Karpas-422 (cell line): ENCODE measurements around the gene HTR1D. TPM values are rescaled to one million over a fixed set of nuclear protein-coding genes. Genes with fewer than 3 reads are reported as not detected.
"Not testable (repeated sequence)": the region's sequence is repeated elsewhere in the genome, so short reads cannot be mapped to it uniquely, and the experiment has no call there.

ENCODE experiments used
- DNase-seq: peaks from one replicate; pipeline ENCODE4 v3.0.0-alpha.2; 2015
- H2AFZ ChIP-seq: fragments of 200-600 bp; sonication (generic); 2 replicates; pipeline ENCODE4 v1.6.1; 2014; ENCODE audit warnings: antibody characterized with exemption, low read length, mixed read lengths
- H3K27ac ChIP-seq: fragments of 200-600 bp; sonication (generic); 2 replicates; pipeline ENCODE4 v1.5.1; 2014; ENCODE audit warnings: mild to moderate bottlenecking, low read length, moderate library complexity
- H3K27me3 ChIP-seq: fragments of 200-600 bp; sonication (generic); 2 replicates; pipeline ENCODE4 v1.6.1; 2014; ENCODE audit warnings: low read length, mixed read lengths
- H3K36me3 ChIP-seq: fragments of 200-600 bp; sonication (generic); 2 replicates; pipeline ENCODE4 v1.6.1; 2014; ENCODE audit warnings: low read length, mixed read lengths; ENCODE audit not compliant: insufficient read depth
- H3K4me1 ChIP-seq: fragments of 200-600 bp; sonication (generic); 2 replicates; pipeline ENCODE4 v1.6.1; 2014; ENCODE audit warnings: mild to moderate bottlenecking, low read length, mixed read lengths
- H3K4me2 ChIP-seq: fragments of 200-600 bp; sonication (generic); 2 replicates; pipeline ENCODE4 v1.6.1; 2014; ENCODE audit warnings: low read length, low read depth, mild to moderate bottlenecking; ENCODE audit not compliant: poor library complexity, severe bottlenecking
- H3K4me3 ChIP-seq: fragments of 200-600 bp; sonication (generic); 2 replicates; pipeline ENCODE4 v1.5.1; 2014; ENCODE audit warnings: mild to moderate bottlenecking, antibody characterized with exemption, low read length, mixed read lengths
- H3K79me2 ChIP-seq: fragments of 200-600 bp; sonication (generic); 2 replicates; pipeline ENCODE4 v1.6.1; 2014; ENCODE audit warnings: mild to moderate bottlenecking, low read length, mixed read lengths
- H3K9ac ChIP-seq: fragments of 200-600 bp; sonication (generic); 2 replicates; pipeline ENCODE4 v1.6.0; 2014; ENCODE audit warnings: low read length
- H3K9me2 ChIP-seq: fragments of 200-600 bp; sonication (generic), shearing (Covaris generic); replicated peaks from 2 replicates; pipeline ENCODE4 v1.6.0; 2014; ENCODE audit warnings: mild to moderate bottlenecking, low read length, moderate library complexity; ENCODE audit not compliant: insufficient read depth
- H3K9me3 ChIP-seq: fragments of 300-700, 200-600 bp; sonication (generic); 2 replicates; pipeline ENCODE4 v1.6.1; 2014; ENCODE audit warnings: low read length, mixed read lengths
- H4K20me1 ChIP-seq: fragments of 200-600 bp; sonication (generic); 2 replicates; pipeline ENCODE4 v1.6.1; 2014; ENCODE audit warnings: mild to moderate bottlenecking, antibody characterized with exemption, low read length, low read depth; ENCODE audit not compliant: insufficient read depth
- total RNA-seq: library from RNA; depleted of rRNA; stranded (reverse); fragments of >200 nt; shearing (Covaris generic); gene quantifications from 2 replicates; pipeline ENCODE4 v1.2.3, GENCODE V29; 2014; ENCODE audit warnings: low replicate concordance

The HTR1D gene
- total RNA-seq, 1 experiment from 2014 or later = not detected

DNA sequence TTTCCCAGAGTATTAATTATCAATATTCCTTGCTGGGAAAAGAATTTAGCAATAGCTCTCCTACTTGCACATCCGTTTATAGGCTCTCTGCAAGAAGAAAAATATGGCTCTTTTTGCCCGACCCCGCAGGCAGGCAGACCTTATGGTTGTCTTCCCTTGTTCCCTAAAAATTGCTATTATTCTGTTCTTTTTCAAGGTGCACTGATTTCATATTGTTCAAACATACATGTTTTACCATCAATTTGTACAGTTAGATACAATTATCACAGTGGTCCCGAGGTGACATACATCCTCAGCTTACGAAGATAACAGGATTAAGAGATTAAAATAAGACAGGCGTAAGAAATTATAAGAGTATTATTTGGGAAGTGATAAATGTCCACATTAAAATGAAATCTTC is 6.7 kb upstream of the HTR1D start:
- H3K4me2 ChIP-seq, H4K20me1 ChIP-seq, H3K79me2 ChIP-seq, H3K27ac ChIP-seq, H3K36me3 ChIP-seq, DNase-seq, H3K9me3 ChIP-seq, H3K9ac ChIP-seq, H3K27me3 ChIP-seq, H3K4me3 ChIP-seq, H3K9me2 ChIP-seq, H2AFZ ChIP-seq, H3K4me1 ChIP-seq: not testable (repeated sequence)

- not testable (repeated sequence) for H3K9ac ChIP-seq, H3K9me3 ChIP-seq, H3K4me2 ChIP-seq, H2AFZ ChIP-seq, H3K27ac ChIP-seq, H3K4me1 ChIP-seq, H3K79me2 ChIP-seq, H3K36me3 ChIP-seq, H4K20me1 ChIP-seq, H3K27me3 ChIP-seq, H3K9me2 ChIP-seq, DNase-seq, H3K4me3 ChIP-seq
Measured at GRCh38 chr1:23223490-23223951, 6.2 kb upstream of the HTR1D start.

GRCh38 chr1:23222742-23223141 is 5.4 kb upstream of the HTR1D start:
- no peaks in the 10 kb centered on the region for H3K9me3 ChIP-seq
- no peaks in the 10 kb centered on the region for H3K36me3 ChIP-seq
- no peaks in the 10 kb centered on the region for H3K9me2 ChIP-seq

DNA sequence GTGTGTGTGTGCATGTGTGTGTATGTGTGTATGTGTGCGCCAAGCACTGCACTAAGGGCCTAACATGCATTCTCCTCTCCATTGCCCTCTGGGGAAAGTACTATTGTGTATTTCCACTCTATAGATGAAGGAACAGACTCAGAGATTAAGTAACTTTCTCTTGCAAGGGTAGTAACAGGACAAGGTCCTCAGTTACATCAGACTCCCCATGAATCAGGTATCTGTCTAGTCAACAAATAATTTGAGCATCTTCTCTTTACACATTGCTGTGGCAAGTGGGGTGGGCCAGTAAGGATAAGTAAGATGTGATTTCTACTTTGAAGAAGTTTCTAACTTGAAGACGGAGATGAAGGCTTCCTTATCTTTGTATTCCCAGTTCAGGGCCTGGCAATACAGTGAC is 5.0 kb upstream of the HTR1D start:
- H3K4me3 ChIP-seq = no peak overlapping the region
- H3K4me1 ChIP-seq = no peaks in the 10 kb centered on the region
- H3K27me3 ChIP-seq = no peaks in the 10 kb centered on the region
- H3K4me2 ChIP-seq = no peak overlapping the region
- H3K79me2 ChIP-seq = no peaks in the 10 kb centered on the region
- no peak overlapping the region for H3K27ac ChIP-seq
- DNase-seq = no peak
- H4K20me1 ChIP-seq = no peaks in the 10 kb centered on the region
- no peaks in the 10 kb centered on the region for H3K9me3 ChIP-seq
- H3K9ac ChIP-seq = no peak overlapping the region
- H3K9me2 ChIP-seq = no peaks in the 10 kb centered on the region
- H2AFZ ChIP-seq = no peak overlapping the region
- H3K36me3 ChIP-seq = no peaks in the 10 kb centered on the region

More at GRCh38 chr1:23222742-23223141, 5.4 kb upstream of the HTR1D start:
- no peak overlapping the region for H2AFZ ChIP-seq
- no peak for DNase-seq
- no peak overlapping the region for H3K4me2 ChIP-seq
- H3K9ac ChIP-seq = no peak overlapping the region
- H3K79me2 ChIP-seq = no peaks in the 10 kb centered on the region
- no peaks in the 10 kb centered on the region for H3K27me3 ChIP-seq
- H3K4me3 ChIP-seq = no peak overlapping the region
- H4K20me1 ChIP-seq = no peaks in the 10 kb centered on the region
- no peak overlapping the region for H3K27ac ChIP-seq
- H3K4me1 ChIP-seq = no peaks in the 10 kb centered on the region

- no peaks in the 10 kb centered on the region for H3K4me1 ChIP-seq
- no peak overlapping the region for H2AFZ ChIP-seq
- DNase-seq = no peak
- no peaks in the 10 kb centered on the region for H3K79me2 ChIP-seq
- no peaks in the 10 kb centered on the region for H3K9me3 ChIP-seq
- H3K9me2 ChIP-seq = no peaks in the 10 kb centered on the region
- H3K27ac ChIP-seq = no peak overlapping the region
- H3K36me3 ChIP-seq = no peaks in the 10 kb centered on the region
- H4K20me1 ChIP-seq = no peaks in the 10 kb centered on the region
- no peak overlapping the region for H3K4me2 ChIP-seq
- no peak overlapping the region for H3K4me3 ChIP-seq
- H3K27me3 ChIP-seq = no peaks in the 10 kb centered on the region
- no peak overlapping the region for H3K9ac ChIP-seq
Measured at GRCh38 chr1:23221107-23221506, 3.8 kb upstream of the HTR1D start.

GRCh38 chr1:23216771-23217420 is 406 bp downstream of the HTR1D start:
- Histone ChIP-seq H3K4me3 (no peak overlapping the region), H3K27ac (no peak overlapping the region), H3K27me3 (no peaks in the 10 kb centered on the region), H3K36me3 (no peaks in the 10 kb centered on the region), H3K9ac (no peak overlapping the region), H3K4me1 (no peaks in the 10 kb centered on the region), H3K9me2 (no peaks in the 10 kb centered on the region), H3K79me2 (no peaks in the 10 kb centered on the region), H2AFZ (no peak overlapping the region), H3K9me3 (no peaks in the 10 kb centered on the region), H4K20me1 (no peaks in the 10 kb centered on the region), H3K4me2 (no peak overlapping the region)
- no peak for DNase-seq

- Histone ChIP-seq H3K36me3 (no peaks in the 10 kb centered on the region), H3K4me3 (no peak overlapping the region), H4K20me1 (no peaks in the 10 kb centered on the region), H3K9ac (no peak overlapping the region), H3K79me2 (no peaks in the 10 kb centered on the region), H3K27me3 (no peaks in the 10 kb centered on the region), H3K9me2 (no peaks in the 10 kb centered on the region), H2AFZ (no peak overlapping the region), H3K4me1 (no peaks in the 10 kb centered on the region), H3K4me2 (no peak overlapping the region), H3K27ac (no peak overlapping the region), H3K9me3 (no peaks in the 10 kb centered on the region)
- DNase-seq = no peak
Measured at GRCh38 chr1:23215751-23216449, 1.4 kb downstream of the HTR1D start.

DNA sequence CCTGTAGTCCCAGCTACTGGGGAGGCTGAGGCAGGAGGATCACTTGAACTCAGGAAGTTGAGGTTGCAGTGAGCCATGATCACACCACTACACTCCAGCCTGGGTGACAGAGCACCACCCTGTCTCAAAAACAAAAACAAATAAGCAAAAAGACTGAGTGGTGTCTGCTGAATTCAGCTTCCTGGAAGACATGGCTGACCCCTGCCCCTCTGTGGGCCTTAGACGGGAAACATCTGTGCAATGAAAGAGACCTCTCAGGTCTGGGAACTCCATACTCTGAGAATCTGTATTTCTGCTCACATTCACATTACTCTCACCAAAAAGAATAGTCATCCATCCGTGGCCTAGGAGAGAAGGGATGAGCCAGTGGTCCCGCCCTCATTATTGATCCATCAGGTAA is 2.0 kb downstream of the HTR1D start:
- Histone ChIP-seq H2AFZ (no peak overlapping the region), H3K4me3 (no peak overlapping the region), H3K4me2 (no peak overlapping the region), H3K36me3 (no peaks in the 10 kb centered on the region), H3K4me1 (no peaks in the 10 kb centered on the region), H3K9me2 (no peaks in the 10 kb centered on the region), H4K20me1 (no peaks in the 10 kb centered on the region), H3K9me3 (no peaks in the 10 kb centered on the region), H3K79me2 (no peaks in the 10 kb centered on the region), H3K9ac (no peak overlapping the region), H3K27ac (no peak overlapping the region), H3K27me3 (no peaks in the 10 kb centered on the region)
- DNase-seq = no peak
